GM18508 (cell line): ENCODE measurements around the gene NUMA1.

ENCODE experiments used
- ATAC-seq: cut with Tn5 transposase; IDR thresholded peaks from one replicate; pipeline ENCODE4 v1.9.1; 2021; ENCODE audit warnings: moderate number of reproducible peaks; ENCODE audit not compliant: insufficient read depth, unreplicated experiment

NUMA1 gene

GRCh38 chr11:72004515-72005346 lies 75.6 kb downstream of the NUMA1 start:
- no peak for ATAC-seq

- no peak for ATAC-seq
These were observed 76.6 kb downstream of the NUMA1 start for GRCh38 chr11:72003776-72004171.

DNA sequence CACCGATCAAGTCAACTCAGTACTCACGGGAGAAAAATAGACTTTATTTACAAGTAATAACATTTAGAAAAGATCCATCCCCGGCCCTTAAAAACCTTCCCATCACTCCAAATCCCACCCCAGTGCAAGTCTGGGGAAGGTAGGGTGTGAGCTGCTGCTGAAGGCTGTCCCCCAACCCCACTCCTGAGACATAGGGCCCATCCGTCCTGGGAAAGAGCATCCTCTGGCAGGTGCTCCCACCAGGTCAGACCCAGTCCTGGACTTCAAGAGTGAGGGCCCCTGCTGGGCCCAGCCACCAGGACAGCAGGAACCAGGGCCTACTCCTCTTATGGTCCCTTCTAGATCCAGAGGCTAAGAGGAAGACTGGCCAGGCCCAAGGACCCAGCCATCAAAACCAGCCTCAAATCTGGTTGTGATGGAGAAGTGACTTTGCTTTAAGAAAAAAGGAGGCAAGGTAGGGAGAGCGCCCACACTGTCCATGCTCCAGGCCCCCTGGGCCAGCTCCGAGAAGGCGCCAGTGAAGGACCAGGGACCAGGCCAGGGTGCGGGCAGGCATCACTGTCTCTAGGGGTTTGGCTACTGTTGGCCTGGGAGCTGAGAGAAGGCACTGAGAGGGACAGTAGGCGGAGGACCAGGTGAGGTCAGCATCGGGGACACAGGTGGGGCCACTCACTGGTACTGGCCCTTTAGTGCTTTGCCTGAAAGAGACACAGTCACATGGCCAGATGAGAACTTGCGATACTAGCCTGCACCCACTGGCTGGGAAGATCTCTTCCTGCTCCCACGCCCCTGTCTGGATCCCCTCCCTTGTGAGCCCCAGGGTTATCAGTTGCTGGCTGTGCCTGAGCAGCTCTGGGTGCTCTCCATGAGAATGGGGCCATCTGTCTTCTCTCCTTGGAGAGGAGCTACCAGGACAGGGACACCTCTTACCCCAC lies 77.2 kb downstream of the NUMA1 start:
- no peak for ATAC-seq

DNA sequence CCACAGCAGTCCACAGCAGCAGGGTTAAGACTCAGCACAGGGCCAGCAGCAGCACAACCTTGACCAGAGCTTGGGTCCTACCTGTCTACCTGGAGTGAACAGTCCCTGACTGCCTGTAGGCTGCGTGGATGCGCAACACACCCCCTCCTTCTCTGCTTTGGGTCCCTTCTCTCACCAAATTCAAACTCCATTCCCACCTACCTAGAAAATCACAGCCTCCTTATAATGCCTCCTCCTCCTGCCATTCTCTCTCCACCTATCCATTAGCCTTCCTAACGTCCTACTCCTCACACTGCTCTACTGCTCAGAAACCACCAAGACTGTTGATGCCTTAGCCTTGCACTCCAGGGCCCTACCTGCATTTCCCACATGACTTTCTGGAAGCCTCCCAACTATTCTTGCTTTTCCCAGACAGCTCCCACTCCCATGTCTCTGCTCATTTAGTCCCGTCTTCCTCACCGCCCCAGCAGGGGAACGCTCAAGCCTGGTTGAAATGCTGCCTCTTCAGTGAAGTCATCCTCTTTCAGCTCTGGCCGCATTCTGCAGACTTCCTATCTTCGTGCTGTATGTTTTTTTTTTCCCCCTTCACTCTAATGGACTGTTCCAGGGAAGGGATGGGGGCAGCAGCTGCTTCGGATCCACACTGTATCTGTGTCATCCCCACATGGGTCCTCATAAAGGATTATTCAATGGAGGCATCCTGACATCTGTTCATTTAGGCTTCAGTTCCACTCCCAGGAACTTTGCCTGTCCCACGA lies 78.3 kb downstream of the NUMA1 start:
- ATAC-seq: no peak

- ATAC-seq: no peak
These were observed 79.1 kb downstream of the NUMA1 start for GRCh38 chr11:72001285-72001684.

DNA sequence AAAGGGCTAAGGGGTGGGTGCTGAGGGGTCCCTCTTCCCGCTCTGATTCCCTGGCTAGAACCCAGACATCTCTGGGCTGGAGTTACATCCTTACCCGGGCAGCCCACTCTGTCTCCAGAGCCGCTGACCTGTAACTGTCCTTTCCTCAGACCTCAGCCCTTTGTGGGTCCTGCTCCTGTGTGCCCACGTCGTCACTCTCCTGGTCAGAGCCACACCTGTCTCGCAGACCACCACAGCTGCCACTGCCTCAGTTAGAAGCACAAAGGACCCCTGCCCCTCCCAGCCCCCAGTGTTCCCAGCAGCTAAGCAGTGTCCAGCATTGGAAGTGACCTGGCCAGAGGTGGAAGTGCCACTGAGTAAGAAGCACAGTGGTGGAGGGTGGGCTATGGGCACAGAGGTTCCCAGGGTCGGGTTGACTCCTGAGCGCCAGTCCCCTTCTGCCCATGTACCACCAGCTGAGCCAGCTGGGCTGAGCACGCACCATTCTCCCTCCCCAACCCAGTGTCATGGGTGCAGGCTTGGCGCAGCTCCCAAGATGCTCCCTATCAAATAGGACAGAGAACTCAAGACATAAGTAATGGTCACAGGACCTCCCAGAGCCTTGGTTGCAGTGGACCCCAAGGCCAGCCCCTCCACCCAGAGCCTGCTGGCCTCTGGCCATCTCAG lies 80.0 kb downstream of the NUMA1 start:
- no peak for ATAC-seq

DNA sequence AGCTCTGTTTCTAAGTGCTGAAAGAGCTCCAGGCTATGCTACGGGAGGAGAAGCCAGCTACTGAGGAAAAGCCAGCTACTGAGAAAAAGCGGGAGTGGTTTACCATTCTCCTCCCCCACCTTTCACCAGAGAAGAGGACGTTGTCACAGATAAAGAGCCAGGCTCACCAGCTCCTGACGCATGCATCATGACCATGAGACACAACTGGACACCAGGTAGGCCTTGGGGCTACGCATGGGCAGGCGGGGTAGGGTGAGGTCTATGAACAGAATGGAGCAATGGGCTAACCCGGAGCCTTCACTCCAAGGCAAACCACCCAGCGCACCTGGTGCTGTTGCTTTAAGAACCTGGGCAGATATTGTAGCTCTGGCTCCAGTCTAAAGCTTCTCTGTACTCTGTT lies 80.5 kb downstream of the NUMA1 start:
- no peak for ATAC-seq

GRCh38 chr11:71999362-71999761 lies 81.0 kb downstream of the NUMA1 start:
- ATAC-seq: no peak

- no peak for ATAC-seq
These were observed 81.6 kb downstream of the NUMA1 start, which contains the start of gene IL18BP for GRCh38 chr11:71998649-71999310. TSS of gene IL18BP (plus strand) at chr11:71998909. CDS start at chr11:71999985, 1,076 bp downstream.

GRCh38 chr11:71998061-71998460 lies 82.3 kb downstream of the NUMA1 start:
- ATAC-seq: no peak

DNA sequence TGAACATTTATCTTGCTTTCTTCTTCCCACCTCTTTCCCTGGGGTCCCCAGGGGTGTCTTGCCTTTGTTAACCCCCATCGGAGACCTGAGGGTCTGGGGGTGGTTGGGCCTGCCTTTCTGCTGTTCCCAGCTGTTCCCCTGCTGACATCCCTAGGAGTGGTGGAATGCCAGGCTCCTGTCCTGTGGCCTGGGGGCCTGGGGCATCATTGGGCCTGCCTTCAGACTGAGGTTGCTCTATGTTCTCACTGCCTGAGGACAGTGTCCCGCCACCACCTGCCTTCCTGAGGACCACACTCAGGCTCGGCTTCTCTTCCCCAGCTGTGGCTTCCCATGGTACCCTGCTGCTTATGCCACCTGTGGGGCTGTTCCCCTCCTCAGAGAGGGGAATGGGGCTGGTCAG lies 82.7 kb downstream of the NUMA1 start:
- ATAC-seq: no peak

- ATAC-seq: no peak
These were observed 83.4 kb downstream of the NUMA1 start for GRCh38 chr11:71996946-71997345.

DNA sequence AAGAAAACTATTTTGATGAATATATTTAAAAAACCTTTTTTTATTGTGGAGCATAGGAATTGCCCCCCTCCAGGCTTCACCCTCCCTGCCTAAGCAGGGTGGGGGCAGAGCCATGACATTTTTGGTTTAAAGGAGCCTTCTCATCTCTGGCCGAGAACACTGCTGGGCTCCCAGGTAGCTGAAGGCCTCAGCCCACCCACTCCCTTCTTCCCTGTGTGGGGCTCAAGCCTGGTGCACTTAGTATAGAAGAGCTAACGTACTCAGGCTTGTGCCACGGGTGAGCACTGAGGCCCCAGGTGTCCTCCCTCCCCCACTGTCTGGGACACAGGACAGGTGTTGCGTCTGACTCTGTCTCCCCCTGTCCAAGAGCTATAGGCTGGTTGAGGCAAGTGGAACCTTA lies 83.8 kb downstream of the NUMA1 start:
- ATAC-seq: no peak

GRCh38 chr11:71995726-71996291 lies 84.5 kb downstream of the NUMA1 start:
- ATAC-seq: no peak

DNA sequence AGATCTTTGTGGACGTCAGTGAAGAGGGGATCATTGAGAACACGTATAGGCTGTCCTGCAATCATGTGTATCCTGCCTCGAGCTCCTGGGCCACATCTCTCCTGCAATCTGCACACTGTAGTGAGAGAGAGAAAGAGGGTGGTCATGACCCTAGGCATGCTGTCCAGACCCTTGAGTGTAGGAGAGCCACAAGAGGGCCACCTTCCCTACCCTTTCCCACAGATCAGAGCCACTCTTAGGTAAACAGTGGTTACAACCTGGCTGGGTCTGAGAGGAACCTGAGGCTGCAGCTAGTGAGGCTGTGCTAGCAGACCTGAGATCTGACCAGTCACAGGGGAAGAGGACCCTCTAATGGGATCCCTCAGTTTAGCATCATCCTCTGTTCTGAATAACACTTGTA lies 85.6 kb downstream of the NUMA1 start:
- ATAC-seq: no peak

GRCh38 chr11:71992136-71992730 lies 88.1 kb downstream of the NUMA1 start:
- ATAC-seq: no peak

DNA sequence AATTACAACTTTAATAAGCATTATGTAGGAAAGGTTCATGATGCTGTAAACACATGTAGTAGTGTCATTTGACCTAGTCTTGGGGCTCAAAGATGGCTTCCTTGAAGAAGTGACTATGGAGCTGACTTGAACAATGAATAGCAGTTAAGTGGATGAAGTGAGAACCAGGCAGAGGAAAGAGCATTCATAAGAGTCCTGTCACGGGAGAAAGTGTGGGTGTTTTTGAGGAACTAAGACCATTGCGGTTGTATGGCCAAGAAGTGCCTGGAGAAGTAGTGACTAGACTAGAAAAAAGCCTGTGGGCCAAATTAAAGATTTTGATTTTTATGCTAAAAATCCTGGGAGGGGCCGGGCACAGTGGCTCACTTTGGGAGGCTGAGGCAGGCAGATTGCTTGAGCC lies 88.8 kb downstream of the NUMA1 start:
- ATAC-seq: no peak

- no peak for ATAC-seq
These were observed 89.6 kb downstream of the NUMA1 start for GRCh38 chr11:71990701-71991100.

- ATAC-seq: no peak
These were observed 92.3 kb downstream of the NUMA1 start for GRCh38 chr11:71988050-71988449.
